AG04449 (cell line): ENCODE data around the gene WNK2.
A peak's percentile ranks its signal among the peaks of the same experiment; 100 is the strongest.

Source experiments
- CTCF ChIA-PET: fragments of 350-600 bp; formaldehyde crosslinking; extraction: SDS; loops from one replicate; lab custom pipeline; 2021; ENCODE audit warnings: antibody characterized with exemption; lab: Yijun Ruan, JAX
- POLR2A ChIA-PET: fragments of 400-600, 350-600 bp; formaldehyde crosslinking; extraction: SDS; loops from one replicate; lab custom pipeline; 2020; ENCODE audit warnings: antibody characterized with exemption, inconsistent platforms; lab: Yijun Ruan, JAX
- DNase-seq: peaks from one replicate; pipeline ENCODE4 v3.0.0-alpha.2; 2010; ENCODE audit warnings: low read depth, low spot score
- H3K4me3 ChIP-seq: 2 replicates; pipeline ENCODE4 v1.5.1; 2011; ENCODE audit warnings: low read depth, mild to moderate bottlenecking, control low read depth, low read length
- TF ChIP-seq, protein P1 (sequence below): IDR thresholded peaks from one replicate; pipeline ENCODE4 v1.5.1; 2011; ENCODE audit warnings: mild to moderate bottlenecking, moderate library complexity, low read length, control low read depth, inconsistent platforms; ENCODE audit not compliant: insufficient read depth; ENCODE audit errors: missing control alignments

WNK2 gene

DNA sequence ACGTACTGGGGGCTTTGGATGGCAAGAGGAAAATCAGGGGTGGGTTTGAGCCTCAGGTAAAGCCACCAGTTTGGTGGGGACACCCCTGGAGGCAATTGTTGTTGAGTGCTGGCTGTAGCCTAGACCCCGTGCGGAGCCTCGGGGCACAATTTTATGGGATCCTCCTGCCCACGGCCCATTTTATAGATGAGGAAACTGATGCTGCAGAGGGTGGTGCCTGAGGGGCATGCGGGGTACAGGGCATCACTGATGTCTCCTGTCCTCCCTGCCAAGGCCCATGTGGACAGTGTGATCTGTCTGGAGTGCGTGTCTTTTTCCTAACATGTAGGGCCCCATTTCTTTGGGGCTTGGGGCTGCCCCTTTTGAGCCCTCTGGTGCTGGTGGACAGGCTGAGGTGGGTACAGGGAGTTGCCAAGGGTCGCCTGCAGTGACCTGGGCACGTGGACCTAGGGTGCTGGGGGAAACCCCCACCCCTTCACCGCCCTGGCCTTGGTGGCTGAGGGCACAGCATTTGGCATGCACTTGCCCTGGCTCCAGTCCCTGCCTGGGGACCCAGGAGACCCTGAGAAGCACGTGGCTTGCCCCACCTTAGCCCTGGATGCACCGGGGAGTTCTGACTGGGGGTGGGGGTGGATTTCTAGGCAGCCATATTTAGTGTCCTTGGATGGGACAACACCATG is 22.1 kb downstream of the WNK2 start:
- POLR2A ChIA-PET: no interaction called here
- CTCF ChIA-PET: no interaction called here

DNA sequence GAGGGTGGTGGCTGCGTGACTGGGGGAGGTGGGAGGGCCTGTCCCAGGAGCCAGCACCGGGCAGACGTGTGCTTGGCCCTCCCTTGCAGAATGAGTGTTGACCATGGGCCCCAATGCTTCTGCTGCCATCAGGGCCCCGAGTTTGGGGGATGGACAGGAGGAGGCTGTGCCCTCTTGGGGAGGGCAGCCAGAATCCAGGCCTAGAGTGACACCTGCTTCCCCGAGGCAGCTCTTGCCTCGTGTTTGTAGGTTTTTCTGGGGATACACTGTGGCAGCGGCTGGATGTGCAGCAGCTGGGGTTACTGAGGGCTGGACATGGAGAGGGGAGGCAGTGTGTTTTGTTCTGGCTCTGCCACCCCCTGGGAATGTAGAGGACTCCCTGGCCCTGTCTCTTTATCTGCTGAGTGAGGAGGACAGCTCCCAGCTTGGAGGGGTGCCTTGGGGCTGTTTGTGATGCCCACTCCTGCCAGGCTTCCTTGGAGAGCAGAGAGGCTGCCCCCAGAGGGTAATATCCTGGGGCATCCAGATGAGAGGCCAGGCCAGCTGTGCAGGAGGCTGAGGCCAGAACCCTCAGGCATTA is 22.7 kb downstream of the WNK2 start:
- CTCF ChIA-PET: no interaction called here
- no peak overlapping the region for H3K4me3 ChIP-seq
- POLR2A ChIA-PET: no interaction called here
- TF ChIP-seq, protein P1, sequence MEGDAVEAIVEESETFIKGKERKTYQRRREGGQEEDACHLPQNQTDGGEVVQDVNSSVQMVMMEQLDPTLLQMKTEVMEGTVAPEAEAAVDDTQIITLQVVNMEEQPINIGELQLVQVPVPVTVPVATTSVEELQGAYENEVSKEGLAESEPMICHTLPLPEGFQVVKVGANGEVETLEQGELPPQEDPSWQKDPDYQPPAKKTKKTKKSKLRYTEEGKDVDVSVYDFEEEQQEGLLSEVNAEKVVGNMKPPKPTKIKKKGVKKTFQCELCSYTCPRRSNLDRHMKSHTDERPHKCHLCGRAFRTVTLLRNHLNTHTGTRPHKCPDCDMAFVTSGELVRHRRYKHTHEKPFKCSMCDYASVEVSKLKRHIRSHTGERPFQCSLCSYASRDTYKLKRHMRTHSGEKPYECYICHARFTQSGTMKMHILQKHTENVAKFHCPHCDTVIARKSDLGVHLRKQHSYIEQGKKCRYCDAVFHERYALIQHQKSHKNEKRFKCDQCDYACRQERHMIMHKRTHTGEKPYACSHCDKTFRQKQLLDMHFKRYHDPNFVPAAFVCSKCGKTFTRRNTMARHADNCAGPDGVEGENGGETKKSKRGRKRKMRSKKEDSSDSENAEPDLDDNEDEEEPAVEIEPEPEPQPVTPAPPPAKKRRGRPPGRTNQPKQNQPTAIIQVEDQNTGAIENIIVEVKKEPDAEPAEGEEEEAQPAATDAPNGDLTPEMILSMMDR: no peak
- DNase-seq: no peak

More for the DNA sequence above, 22.1 kb downstream of the WNK2 start:
- no peak for DNase-seq
- TF ChIP-seq, protein P1: no peak
- H3K4me3 ChIP-seq: no peak overlapping the region

DNA sequence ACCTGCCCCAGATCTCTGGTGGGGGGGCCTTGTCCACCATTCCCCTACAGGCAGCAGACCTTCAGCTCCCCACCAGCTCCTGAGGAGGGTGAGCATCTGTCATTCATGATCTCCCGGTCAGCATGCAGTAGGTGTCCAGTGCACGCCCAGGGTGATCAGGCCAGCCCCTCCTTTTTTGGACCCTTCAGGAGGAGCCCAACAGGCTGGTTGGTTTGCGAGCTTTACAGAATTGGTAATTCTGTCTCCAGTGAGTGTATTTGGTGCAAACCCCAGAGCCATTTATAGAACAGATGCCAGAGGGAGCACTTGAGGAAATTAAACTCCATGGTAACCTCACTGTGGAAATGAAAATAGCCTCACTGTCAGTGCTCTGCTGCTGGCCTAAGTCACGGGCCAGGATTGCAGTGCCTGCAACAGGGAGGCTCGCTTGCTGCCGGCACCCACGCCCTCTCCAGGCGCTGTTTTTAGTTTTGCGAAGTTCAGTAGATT is 23.4 kb downstream of the WNK2 start:
- TF ChIP-seq, protein P1: no peak
- POLR2A ChIA-PET: no interaction called here
- CTCF ChIA-PET: no interaction called here
- no peak overlapping the region for H3K4me3 ChIP-seq
- DNase-seq: peak; percentile 28

DNA sequence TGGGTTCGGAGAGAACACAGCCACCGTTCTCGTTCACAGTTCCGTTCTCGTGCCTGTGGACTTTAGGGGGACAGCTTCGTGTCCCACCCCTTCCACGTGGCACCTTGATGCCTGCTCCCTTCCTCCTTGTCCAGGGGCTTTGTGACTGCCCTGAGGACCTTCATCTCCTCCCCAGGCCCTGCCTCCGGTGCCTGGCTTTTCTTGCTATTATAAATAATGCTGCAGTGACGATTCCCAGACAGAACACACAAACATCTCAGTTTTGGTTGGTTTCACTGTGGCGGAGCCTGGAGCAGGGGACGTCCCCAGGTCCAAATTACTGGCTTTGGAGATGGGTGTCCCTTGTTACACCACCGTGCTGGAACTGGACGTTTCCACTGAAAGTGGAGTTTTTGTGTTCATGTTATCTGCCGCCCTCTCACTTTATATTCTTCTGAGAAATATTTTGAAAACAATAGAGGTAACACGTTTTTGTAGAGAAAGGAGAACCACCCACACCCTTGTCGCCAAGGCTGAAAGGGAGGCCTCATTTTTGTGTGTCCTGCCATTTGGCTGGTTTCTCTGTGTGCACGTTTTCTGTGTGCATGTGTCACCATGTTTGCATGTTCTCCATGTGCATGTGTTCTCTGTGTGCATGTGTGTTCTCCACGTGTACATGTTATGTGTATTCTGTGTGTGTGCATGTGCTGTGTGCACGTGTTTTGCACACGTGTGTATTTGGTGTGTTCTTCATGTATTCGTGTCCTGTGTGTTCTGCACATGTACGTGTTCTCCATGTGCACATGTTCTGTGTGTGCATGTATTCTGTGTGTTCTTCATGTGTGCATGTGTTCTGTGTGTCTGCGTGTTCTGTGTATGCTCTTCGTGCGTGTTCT is 24.2 kb downstream of the WNK2 start:
- ChIA-PET CTCF (no interaction called here), POLR2A (no interaction called here)
- peak overlapping the region; percentile 6; the same call in 1 of the 2 replicates for H3K4me3 ChIP-seq
- DNase-seq: no peak
- TF ChIP-seq, protein P1: no peak

DNA sequence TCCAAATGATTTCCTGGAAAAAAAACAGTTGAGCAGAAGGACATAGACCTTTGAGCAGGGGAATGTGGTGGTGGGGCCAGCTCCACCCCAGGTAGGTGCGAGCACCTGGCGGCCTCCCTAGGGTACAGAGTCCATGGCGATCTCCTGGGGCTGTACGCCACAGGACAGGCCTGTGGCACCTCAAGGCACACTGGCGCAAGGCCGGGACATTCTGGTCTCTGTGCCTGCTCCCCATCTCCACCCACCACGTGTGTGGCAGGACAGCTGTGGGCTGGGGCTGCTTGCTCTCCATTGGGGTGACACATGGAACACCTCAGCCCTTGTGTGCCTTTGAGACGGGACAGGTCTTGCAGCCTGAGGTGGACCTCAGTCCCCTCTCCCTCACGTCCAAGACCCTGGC is 25.2 kb downstream of the WNK2 start:
- TF ChIP-seq, protein P1: no peak
- ChIA-PET CTCF (no interaction called here), POLR2A (no interaction called here)
- no peak overlapping the region for H3K4me3 ChIP-seq
- no peak for DNase-seq
